GM06990 (cell line): ENCODE measurements around the gene CTNNA2.

Experiments
- DNase-seq: peaks from one replicate; pipeline ENCODE4 v3.0.0-alpha.2; 2011; ENCODE audit not compliant: insufficient read length; ENCODE audit errors: extremely low read depth
- H3K27me3 ChIP-seq: replicated peaks from 2 replicates; pipeline ENCODE4 v1.6.0; 2011; ENCODE audit warnings: low read length; ENCODE audit not compliant: control insufficient read depth, insufficient read depth
- H3K36me3 ChIP-seq: 2 replicates; pipeline ENCODE4 v1.5.1; 2011; ENCODE audit warnings: low read length; ENCODE audit not compliant: control insufficient read depth, insufficient read depth
- H3K4me3 ChIP-seq: replicated peaks from 2 replicates; pipeline ENCODE4 v1.5.1; 2011; ENCODE audit warnings: low read depth, mild to moderate bottlenecking, control low read depth, low read length
- TF ChIP-seq, protein P1 (sequence below): IDR thresholded peaks from 2 replicates; pipeline ENCODE4 v1.5.1; 2011; ENCODE audit warnings: low read length, control low read depth, mild to moderate bottlenecking, inconsistent platforms; ENCODE audit not compliant: insufficient read depth, poor library complexity, severe bottlenecking

The CTNNA2 gene

GRCh38 chr2:79649531-79649930 lies 136.7 kb downstream of the CTNNA2 start:
- no peak overlapping the region for H3K4me3 ChIP-seq
- no peak for DNase-seq
- no peaks in the 10 kb centered on the region for H3K36me3 ChIP-seq
- TF ChIP-seq, protein P1, sequence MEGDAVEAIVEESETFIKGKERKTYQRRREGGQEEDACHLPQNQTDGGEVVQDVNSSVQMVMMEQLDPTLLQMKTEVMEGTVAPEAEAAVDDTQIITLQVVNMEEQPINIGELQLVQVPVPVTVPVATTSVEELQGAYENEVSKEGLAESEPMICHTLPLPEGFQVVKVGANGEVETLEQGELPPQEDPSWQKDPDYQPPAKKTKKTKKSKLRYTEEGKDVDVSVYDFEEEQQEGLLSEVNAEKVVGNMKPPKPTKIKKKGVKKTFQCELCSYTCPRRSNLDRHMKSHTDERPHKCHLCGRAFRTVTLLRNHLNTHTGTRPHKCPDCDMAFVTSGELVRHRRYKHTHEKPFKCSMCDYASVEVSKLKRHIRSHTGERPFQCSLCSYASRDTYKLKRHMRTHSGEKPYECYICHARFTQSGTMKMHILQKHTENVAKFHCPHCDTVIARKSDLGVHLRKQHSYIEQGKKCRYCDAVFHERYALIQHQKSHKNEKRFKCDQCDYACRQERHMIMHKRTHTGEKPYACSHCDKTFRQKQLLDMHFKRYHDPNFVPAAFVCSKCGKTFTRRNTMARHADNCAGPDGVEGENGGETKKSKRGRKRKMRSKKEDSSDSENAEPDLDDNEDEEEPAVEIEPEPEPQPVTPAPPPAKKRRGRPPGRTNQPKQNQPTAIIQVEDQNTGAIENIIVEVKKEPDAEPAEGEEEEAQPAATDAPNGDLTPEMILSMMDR: no peak
- H3K27me3 ChIP-seq: no peaks in the 10 kb centered on the region

- TF ChIP-seq, protein P1: no peak
- DNase-seq: no peak
- Histone ChIP-seq H3K4me3 (no peak overlapping the region), H3K36me3 (no peaks in the 10 kb centered on the region), H3K27me3 (no peaks in the 10 kb centered on the region)
Observed at GRCh38 chr2:79660557-79660956, 147.7 kb downstream of the CTNNA2 start.

GRCh38 chr2:79665091-79665490 lies 152.2 kb downstream of the CTNNA2 start:
- TF ChIP-seq, protein P1: no peak
- Histone ChIP-seq H3K4me3 (no peak overlapping the region), H3K36me3 (no peaks in the 10 kb centered on the region)

GRCh38 chr2:79666430-79666829 lies 153.6 kb downstream of the CTNNA2 start:
- H3K27me3 ChIP-seq: no peaks in the 10 kb centered on the region
- no peaks in the 10 kb centered on the region for H3K36me3 ChIP-seq
- H3K4me3 ChIP-seq: no peak overlapping the region
- TF ChIP-seq, protein P1: no peak
- DNase-seq: no peak

More at GRCh38 chr2:79665091-79665490, 152.2 kb downstream of the CTNNA2 start:
- no peaks in the 10 kb centered on the region for H3K27me3 ChIP-seq
- DNase-seq: no peak

- Histone ChIP-seq H3K4me3 (no peak overlapping the region), H3K27me3 (no peaks in the 10 kb centered on the region), H3K36me3 (no peaks in the 10 kb centered on the region)
- TF ChIP-seq, protein P1: no peak
- DNase-seq: no peak
Observed at GRCh38 chr2:79669714-79670113, 156.9 kb downstream of the CTNNA2 start.

- DNase-seq: no peak
- Histone ChIP-seq H3K4me3 (no peak overlapping the region), H3K27me3 (no peaks in the 10 kb centered on the region), H3K36me3 (no peaks in the 10 kb centered on the region)
- TF ChIP-seq, protein P1: no peak
Observed at GRCh38 chr2:79670198-79670597, 157.3 kb downstream of the CTNNA2 start.
